ENCODE results near the gene TULP4.

GRCh38 chr6:158437571-158437970, 125.3 kb downstream of the TULP4 start:
- no peak for TF ChIP-seq CTCF (IDR thresholded peaks at IDR 0.05)
- no peak for TF ChIP-seq EZH2 (IDR thresholded peaks at IDR 0.05; ENCODE audit: borderline replicate concordance, insufficient read depth, low read depth, low read length, poor library complexity, severe bottlenecking)
